NCI-H146 (cell line): ENCODE data around the gene GOLT1A.
A peak's percentile ranks its signal among the peaks of the same experiment; 100 is the strongest.

Source experiments
- DNase-seq: peaks from one replicate; lab custom pipeline; 2025; lab: John Stamatoyannopoulos, UW

Gene GOLT1A

GRCh38 chr1:204154568-204155255, 59.1 kb downstream of the GOLT1A start:
- peak; percentile 34 for DNase-seq

- no peak for DNase-seq
These were observed 60.1 kb downstream of the GOLT1A start for GRCh38 chr1:204153667-204154066.

- DNase-seq, result no peak
These were observed 61.3 kb downstream of the GOLT1A start for GRCh38 chr1:204152310-204153044.

GRCh38 chr1:204151552-204152309, 62.1 kb downstream of the GOLT1A start, which contains the start of gene ETNK2:
Gene ETNK2 (minus strand): TSS chr1:204152044. CDS start chr1:204151852, 192 bp downstream.
- peak; percentile 82 for DNase-seq

GRCh38 chr1:204150702-204151551, 62.9 kb downstream of the GOLT1A start:
- DNase-seq, result peak; percentile 31

GRCh38 chr1:204149635-204150565, 63.9 kb downstream of the GOLT1A start:
- DNase-seq, result no peak

- no peak for DNase-seq
These were observed 64.7 kb downstream of the GOLT1A start for GRCh38 chr1:204149107-204149506.
